HG03460 (cell line): ENCODE measurements around the gene CDH24.
"Not testable (repeated sequence)": the region's sequence is repeated elsewhere in the genome, so short reads cannot be mapped to it uniquely, and the experiment has no call there.

ENCODE experiments used
- ATAC-seq: cut with Tn5 transposase; IDR thresholded peaks from one replicate; pipeline ENCODE4 v1.9.1; 2021; ENCODE audit not compliant: unreplicated experiment

The CDH24 gene

DNA sequence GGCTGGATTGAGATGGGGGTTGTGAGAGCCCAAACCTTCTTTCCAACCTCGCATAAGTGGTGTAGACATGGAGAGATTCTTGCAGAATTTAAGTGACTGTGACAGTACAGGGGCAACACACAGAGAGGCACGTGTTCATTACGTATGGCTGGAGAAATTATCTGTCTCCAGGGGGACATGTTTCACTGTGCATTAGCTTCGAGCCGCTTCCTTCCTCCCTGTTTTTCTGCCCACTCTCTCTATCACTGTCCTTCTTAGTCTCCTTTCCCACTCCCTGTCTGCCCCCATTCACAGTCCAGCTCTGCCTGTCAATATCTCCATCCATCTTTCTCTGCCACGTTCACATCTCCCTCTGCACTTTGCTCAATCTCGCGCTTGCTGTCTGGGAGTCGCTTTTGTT lies 35.9 kb downstream of the CDH24 start:
- no peak for ATAC-seq

DNA sequence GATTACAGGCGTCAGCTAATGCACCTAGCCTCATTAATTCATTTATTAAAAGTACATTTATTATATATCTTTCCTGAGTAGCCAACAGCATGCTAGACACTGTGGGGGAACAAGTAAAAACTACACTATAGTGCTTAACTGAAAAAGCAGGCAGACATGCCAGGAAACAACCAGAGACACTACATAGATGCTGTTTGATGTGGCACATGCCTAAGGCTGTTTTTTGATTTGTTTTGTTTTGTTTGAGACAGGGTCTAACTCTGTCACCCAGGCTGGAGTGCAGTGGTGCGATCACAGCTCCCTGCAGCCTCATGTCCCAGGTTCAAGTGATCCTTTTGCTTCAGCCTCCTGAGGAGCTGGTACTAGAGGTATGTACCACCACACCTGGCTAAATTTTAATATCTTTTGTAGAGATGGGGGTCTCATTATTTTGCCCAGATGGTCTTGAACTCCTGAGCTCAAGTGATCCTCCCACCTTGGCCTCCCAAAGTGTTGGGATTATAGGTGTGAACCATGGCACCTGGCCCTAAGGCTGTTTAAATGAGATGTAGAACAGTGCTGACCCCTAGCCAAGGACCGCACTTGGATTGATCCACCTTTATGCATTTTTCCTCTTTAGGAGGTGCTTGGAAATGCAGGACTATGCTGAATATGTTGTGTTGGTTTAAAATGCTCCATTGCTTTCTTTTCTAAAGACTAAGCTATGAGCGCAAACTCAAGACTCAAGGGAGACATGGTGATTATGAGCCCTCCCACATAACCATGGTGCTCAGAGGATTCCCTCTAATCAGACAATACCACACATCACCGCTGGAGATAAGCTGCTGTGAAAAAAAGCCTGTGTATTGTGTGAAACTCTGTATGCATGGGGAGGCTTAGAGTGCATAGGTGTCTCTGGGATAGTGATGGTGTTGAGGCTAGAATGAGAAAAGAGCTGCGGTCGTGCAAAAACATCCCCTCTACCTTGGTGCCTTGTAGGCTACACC lies 36.9 kb downstream of the CDH24 start:
- ATAC-seq: no peak

DNA sequence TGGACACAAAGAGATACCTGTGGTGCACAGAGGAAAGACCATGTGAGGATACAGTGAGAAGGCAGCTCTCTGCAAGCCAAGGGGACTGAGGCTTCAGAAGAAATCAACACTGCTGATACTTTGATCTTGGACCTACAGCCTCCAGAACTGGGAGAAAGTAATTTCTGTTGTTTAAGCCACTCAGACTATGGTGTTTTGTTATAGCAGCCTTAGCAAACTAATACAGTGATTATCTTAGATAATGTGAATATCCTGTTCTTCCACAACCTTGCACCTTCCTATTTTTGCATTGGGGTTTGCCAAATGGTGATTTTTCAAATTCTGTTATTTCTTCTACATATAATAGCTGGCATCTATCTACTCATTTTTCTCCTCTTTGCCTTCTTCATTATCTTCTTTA lies 39.2 kb downstream of the CDH24 start:
- no peak for ATAC-seq

DNA sequence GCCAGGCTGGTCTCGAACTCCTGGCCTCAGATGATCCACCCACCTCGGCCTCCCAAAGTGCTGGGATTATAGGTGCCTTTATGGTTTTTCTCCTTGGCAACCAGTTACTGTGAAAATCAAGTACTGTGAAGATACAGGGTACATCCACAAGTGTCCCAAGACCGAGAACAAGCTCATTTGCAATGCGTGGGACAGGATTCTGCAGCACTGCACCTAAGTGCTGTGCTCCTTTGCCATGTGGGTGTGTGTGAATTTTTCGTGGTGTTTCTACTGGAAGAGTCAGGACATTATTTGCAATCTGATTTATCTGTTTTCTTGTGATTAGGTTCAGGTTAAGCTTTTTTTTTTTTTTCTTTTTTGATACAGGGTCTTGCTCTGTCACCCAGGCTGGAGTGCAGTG lies 40.2 kb downstream of the CDH24 start:
- no peak for ATAC-seq

DNA sequence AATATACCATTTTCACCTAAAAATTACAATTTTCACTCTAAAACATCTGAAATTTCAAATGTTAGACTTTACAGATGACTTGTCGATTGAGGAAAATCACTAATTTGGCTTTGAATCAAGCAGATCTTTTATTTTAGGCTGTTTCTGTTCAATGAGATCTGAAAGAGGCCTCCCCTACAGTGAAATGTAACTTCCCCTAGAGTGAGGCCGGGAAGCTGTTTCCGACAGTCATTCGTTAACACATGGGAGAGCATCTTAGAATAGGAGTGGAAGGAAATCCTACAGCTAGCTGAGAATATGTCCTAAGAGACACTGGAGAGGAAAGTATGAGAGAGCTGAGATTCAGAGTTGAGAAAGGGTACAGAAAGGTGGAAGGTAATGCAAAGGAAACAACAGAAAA lies 41.7 kb downstream of the CDH24 start:
- no peak for ATAC-seq

DNA sequence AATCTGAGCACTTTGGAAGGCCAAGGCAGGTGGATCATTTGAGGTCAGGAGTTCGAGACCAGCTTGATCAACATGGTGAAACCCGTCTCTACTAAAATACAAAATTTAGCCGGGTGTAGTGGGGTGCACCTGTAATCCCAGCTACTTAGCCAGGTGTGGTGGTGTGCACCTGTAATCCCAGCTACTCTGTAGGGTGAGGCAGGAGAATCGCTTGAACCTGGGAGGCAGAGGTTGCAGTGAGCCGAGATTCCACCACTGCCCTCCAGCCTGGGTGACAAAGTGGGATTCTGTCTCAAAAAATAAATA lies 43.6 kb downstream of the CDH24 start:
- not testable (repeated sequence) for ATAC-seq

DNA sequence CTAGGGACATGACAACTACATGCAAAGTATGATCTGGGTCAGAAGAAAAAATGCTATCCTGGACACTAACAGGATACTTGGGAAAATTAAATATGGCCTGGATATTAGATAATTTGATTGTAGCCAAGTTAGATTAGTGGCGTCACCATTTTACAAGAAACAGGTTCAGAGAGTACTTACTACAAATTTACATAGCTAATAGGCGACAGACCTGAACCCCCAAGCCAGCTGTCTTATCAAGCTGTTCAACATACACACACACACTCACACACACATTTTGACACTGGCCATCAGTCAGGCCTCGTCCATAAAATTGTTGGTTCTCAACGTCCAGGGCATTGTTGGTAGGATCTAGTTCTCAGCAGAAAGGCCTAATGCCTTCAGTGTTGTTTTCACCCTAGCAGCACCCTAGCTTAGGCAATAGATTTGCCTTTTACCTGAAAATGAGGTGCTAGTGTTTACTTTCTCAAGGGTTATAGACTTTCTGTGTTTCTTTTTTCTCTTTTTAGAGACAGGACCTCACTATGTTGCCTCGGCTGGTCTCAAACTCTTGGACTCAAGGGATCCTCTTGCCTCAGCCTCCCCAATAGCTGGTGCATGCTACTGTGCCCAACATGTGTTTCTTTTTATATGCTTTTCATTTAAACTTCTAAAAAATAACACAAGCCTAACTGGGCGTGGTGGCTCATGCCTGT lies 44.1 kb downstream of the CDH24 start:
- no peak for ATAC-seq

DNA sequence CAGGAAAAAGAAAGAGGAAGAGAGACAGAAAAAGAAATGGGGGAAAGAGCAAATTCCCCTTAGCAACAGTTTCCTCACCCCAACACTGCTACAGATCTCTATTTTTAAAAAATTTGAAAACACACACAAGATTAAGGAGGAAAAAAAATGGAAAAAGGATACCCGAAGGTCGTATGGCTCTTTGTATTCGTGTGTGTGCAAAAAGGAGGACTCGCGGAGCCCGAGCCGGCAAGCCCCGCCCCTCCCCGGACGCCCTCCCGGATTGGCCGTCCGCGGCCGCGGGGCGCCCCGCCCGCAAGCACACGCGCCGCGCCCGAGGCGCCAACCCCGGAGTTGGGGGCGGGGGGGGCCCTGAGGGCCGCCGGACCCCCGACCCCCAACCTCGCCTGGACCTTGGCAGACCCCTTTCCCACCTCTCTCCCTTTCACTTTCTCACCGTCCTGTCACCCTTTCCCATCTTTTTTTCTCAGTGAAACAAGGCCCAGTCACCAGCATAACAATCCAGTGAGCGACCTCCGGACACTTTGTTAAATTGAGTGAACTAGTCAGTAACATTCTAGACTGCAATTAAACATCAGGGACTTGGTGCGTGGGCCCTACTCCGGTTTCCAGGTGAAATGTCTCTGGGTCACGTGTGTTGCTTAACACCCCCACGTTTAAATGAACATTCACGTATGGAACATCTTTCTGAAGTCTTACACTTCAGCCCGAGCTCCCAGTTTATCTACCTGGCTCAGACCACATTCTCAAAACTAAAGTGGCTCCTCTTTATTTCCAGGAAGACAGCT lies 47.2 kb downstream of the CDH24 start, which contains the start of gene C14orf93:
TSS of gene C14orf93 (minus strand) at position 205 of the 788 bp plus-strand sequence. CDS start 11,120 bp downstream, outside the sequence.
- ATAC-seq: no peak

DNA sequence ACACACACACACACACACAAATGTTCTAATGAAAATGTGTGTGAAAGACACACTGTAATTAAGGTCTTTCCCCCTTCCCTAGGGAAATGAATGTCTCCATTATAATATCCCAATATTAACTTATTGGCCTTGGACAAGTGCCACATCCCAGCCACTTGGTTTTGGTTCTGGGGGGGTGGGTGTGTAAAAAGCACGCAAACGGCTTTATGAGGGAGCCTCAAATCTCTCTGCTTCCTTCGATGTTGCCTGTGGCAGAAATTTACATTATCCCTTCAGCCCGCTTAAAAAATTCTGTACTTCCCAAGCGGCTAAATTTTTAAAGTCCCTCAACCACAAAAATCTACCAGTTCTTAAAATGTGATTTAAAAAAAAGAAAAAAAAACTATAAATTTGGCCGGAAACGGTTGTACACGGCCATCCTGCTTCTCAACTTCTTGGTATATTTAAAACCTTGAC lies 47.8 kb downstream of the CDH24 start:
- no peak for ATAC-seq

DNA sequence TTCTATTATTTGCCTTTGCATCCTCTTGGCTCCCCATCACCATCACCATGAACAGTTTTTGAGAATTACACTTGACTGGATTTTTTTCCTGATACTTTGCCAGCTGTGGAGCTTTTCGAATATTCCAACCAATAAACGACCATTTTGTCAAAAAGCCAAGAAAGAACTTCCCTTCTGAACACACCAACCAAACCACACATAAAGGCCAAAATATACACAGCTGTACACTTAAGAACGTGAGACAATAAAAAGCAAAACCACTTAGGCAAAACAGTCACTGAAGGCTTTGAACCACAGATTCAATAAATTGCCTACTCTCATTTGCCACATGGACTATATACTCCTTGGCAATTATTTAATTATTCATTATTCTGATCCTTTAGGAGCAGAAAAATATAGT lies 48.5 kb downstream of the CDH24 start:
- no peak for ATAC-seq

DNA sequence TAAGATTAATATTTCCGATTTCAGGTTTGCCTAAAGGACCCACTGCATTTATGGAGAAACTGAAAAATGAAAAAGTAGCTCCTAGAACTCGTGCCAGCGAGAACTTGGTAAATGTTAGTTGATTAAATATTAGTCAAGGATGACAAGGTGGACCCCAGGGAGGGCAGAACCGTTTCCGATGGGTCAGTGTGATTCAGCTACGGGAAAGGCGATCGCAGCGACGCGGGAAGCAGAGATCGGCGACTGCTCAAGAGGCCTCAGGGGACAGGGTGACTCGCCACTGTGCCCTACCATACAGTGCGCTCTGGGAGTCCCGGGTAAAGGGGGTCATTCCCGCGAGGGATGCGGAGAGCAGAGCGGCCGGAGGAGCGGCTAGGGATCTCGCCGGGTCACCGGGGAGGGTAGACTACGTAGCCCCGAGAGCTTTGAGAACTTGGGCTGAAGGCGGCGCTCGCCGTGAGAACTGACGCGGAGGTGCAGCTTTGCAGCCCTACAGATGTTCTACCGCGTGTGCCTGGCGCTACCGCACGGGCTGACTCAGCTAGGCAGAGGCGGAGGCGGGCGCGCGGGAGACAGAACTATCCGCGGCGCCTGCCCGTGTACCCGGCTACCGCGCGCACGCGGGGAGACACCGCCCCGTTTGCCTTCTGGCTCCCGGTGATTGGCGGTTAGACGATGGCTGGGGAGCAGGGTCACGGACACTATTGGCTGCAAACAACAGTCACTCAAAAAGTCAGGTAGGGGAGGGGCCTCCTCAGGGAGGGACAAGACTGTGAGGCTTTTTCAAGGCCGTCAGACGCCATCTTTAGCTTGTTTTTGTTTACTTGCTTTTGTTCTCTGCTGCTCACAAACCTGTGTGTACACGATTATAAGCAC lies 50.5 kb downstream of the CDH24 start:
- ATAC-seq: peak; percentile 94

DNA sequence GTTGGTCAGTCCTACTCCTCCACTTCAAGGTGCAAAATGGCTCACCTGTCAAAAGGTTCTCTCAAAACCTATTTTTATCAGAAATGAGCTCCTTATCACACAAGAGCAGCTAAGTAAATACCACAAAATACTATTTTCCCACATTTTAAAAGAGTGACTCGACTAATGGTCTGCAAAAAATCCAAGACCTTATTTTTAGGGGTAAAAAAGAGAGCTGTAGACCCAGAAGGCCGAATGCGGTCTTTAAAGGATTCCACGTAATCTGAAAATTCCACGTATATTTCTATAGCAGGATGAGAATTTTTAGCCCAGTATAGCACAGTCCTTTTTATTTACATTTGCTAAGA lies 51.2 kb downstream of the CDH24 start:
- ATAC-seq: no peak

DNA sequence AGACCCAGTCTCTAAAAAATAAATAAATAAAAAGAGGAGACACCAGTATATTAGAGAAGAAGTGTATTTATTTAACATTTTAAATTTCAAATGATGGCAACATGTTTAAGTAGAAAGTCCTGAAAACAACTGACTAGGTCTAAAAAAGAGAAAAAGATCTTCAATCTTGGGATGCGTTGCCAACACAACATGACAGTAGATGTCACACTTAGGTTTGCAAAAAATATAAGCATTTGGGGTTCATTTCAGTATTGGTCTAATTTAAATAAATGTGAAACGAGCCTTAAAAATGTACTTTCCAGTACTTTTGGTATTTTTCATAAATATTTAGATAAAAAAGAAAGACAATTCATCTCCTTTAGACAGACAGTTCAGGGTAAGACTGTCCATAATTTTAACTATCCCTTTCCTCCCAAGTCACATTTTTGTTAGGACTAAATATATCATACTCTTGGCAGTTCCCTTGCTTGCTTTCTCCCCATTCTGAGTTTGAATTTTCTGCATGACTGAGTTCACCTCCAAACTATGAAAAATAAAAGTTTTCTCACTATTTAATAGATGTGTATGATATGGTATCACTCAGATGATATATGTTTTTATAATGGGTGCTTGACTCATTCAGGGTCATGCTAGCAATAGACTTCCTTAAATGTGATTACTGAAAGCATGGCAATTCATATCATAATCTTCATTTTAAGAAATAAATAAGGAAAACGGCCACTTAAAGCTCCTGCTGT lies 51.7 kb downstream of the CDH24 start:
- no peak for ATAC-seq

DNA sequence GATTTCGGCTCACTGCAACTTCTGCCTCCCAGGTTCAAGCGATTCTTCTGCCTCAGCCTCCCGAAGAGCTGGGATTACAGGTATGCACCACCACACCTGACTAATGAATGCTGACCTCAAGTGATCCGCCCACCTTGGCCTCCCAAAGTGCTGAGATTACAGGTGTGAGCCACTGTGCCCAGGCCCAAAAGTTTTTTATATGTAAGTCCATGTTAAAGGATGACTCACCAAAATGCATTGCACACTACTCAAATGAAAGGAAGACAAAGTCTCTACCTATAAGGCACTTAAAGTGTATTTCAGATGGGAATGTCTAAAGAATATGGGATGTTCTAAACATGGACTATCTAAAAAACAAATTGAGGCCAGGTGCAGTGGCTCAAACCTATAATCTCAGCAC lies 53.0 kb downstream of the CDH24 start:
- not testable (repeated sequence) for ATAC-seq

DNA sequence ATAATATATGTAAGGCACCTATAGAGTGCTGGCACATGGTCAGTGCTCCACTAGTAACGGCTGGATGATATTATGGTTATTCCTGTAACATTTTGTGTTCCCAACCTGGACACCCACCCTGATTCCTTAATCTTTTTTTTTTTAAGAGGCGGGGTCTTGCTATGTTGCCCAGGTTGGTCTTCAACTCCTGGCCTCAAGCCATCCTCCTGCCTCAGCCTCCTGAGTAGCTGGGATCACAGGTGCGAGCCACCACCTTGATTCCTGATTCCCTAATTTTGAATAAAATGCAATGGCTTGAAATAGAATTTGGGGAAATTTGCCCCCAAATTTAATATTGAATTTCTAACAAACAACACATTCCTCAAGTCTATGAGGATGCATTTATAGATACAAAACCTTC lies 54.7 kb downstream of the CDH24 start:
- no peak for ATAC-seq

DNA sequence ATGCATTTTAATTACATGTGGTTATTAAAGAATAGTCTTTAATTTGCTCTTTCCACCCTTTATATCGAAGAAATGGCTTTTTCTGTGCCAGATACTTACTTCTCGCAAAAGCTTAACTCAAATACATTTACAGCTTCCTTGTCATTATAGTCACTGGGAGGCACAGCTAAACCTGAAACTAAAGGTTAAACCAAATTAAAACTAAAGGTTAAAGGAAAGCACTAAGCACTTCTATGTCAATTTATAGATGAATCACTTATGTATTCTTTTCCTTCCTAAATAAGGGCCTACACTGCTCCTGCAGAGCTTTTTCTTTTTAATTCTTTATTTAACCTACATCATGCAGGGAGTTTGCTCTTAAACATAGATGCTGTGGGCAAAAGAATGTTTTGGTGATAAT lies 56.5 kb downstream of the CDH24 start:
- ATAC-seq: no peak

DNA sequence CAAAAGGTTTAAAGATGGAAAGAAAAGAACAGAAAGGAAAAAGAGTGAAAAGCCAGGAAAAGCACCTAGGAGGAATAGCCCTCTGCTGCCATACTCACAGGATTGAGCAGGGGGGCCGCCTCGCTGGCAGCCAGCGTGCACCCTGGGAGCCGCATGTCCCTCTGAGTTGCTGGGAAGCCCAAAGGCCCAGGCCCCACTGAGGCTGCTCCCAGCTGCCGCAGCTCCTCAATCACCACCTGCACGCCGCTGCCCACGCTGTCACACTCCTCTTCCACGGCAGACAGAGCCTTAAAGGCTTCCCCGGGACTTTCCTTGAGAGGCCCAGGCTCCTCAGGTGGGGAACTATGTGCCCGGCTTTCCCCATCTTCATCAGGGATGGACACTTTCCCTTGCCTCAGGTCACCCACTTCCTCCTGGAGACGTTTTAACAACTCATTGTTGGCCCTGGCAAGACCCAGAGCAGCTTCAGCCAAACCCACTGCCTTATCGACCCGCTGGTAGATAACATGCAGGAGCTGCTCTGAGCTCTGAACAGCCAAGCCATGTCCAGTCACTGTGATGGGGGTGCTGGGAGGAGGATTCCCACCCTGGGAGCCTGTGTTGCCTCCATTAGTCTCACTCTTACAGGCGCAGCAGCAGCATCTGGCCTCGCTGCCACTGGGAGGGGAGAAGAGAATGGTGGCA lies 58.8 kb downstream of the CDH24 start:
- ATAC-seq: no peak

DNA sequence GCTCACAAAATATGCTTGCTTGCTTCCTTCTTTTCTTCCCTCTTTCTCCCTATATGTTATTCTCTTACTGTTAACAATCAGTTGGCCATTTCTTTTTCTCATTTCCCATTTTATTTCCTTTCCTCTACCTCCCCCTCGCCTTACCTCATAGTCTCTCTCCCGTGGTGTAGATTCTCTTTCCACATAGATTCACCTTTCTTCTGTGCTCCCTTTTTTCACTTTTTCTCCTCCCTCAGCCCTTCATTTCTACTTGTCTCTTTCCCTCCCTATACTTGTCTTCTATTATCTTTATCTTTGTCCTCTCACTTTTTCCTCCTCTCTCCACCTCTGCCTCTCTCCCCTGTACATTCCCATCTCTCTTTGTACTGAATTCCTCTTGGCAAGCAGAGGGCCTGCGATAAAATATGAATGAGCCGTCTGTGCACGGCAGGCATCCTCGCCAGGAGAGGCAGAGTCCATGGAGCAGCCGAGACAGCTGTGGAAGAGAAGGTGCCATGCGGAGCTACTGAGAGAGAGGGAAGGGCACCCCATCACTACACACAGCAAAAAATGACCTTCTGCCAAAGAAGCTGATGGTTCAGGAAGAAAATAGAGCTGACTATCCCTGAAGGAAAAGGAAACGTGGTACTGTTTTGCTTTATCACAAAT lies 59.5 kb downstream of the CDH24 start:
- ATAC-seq: no peak
